GM19324 (cell line): ENCODE results near the gene KYAT1.

Experiments used
- ATAC-seq: cut with Tn5 transposase; IDR thresholded peaks from one replicate; pipeline ENCODE4 v1.9.1; 2021; ENCODE audit warnings: mild to moderate bottlenecking, moderate library complexity; ENCODE audit not compliant: unreplicated experiment, low FRiP score

The KYAT1 gene

GRCh38 chr9:128881884-128882676 lies at the start of gene KYAT1, which contains the start of gene LRRC8A:
TSS of gene KYAT1 (minus strand) at chr9:128881950. CDS start at chr9:128845405, 36,545 bp downstream.
TSS of gene LRRC8A (plus strand) at chr9:128882133. CDS start at chr9:128907165, 25,032 bp downstream.
- peak; percentile 91 for ATAC-seq

- ATAC-seq, result no peak
These were observed 47.8 kb upstream of the KYAT1 start for GRCh38 chr9:128929560-128929959.

- ATAC-seq, result no peak
These were observed 46.9 kb upstream of the KYAT1 start for GRCh38 chr9:128928624-128929023.

- ATAC-seq, result no peak
These were observed 46.1 kb upstream of the KYAT1 start for GRCh38 chr9:128927731-128928411.

- no peak for ATAC-seq
These were observed 41.7 kb upstream of the KYAT1 start for GRCh38 chr9:128923493-128923883.

GRCh38 chr9:128921881-128922763 lies 40.4 kb upstream of the KYAT1 start:
- no peak for ATAC-seq

GRCh38 chr9:128920381-128921058 lies 38.8 kb upstream of the KYAT1 start, which contains the start of gene PHYHD1:
TSS of gene PHYHD1 (plus strand) at chr9:128920982. CDS start at chr9:128922324, 1,342 bp downstream.
- ATAC-seq, result no peak

GRCh38 chr9:128919402-128920089 lies 37.8 kb upstream of the KYAT1 start:
- no peak for ATAC-seq

GRCh38 chr9:128918921-128919320 lies 37.2 kb upstream of the KYAT1 start:
- no peak for ATAC-seq

GRCh38 chr9:128917151-128917849 lies 35.5 kb upstream of the KYAT1 start:
- ATAC-seq, result no peak

- ATAC-seq, result no peak
These were observed 35.0 kb upstream of the KYAT1 start for GRCh38 chr9:128916745-128917144.

GRCh38 chr9:128916204-128916603 lies 34.5 kb upstream of the KYAT1 start:
- ATAC-seq, result no peak

- no peak for ATAC-seq
These were observed 32.4 kb upstream of the KYAT1 start for GRCh38 chr9:128913995-128914772.

GRCh38 chr9:128913048-128913900 lies 31.5 kb upstream of the KYAT1 start:
- ATAC-seq, result no peak

GRCh38 chr9:128912270-128912853 lies 30.6 kb upstream of the KYAT1 start:
- ATAC-seq, result no peak

GRCh38 chr9:128911529-128912035 lies 29.8 kb upstream of the KYAT1 start:
- ATAC-seq, result no peak

GRCh38 chr9:128910906-128911305 lies 29.2 kb upstream of the KYAT1 start:
- no peak for ATAC-seq
